T47D (cell line): ENCODE results near the gene PCDHA6.
"Not testable (repeated sequence)": the region's sequence is repeated elsewhere in the genome, so short reads cannot be mapped to it uniquely, and the experiment has no call there.

ENCODE experiments used
- DNase-seq, 2 experiments: peaks; one replicate each; pipeline versions ENCODE4 v3.0.0 to v3.0.0-alpha.2; 2011 to 2012; ENCODE audit warnings: low read depth in 1 of 2, low spot score in 1 of 2
- JUND ChIP-seq: IDR thresholded peaks from 2 replicates; pipeline ENCODE4 v1.6.1; 2012; ENCODE audit warnings: low read depth
- in situ Hi-C: cut with HindIII; loops from 2 replicates; pipeline ENCODE4 v1.10.0; 2016; ENCODE audit warnings: low sequenced_read_pairs, low pct_unique_long_range_greater_than_20kb

PCDHA6 gene

GRCh38 chr5:140857177-140857986, 29.6 kb downstream of the PCDHA6 start:
- in situ Hi-C loops = no loop called here
- TF ChIP-seq JUND = no peak
- DNase-seq = no peak

DNA sequence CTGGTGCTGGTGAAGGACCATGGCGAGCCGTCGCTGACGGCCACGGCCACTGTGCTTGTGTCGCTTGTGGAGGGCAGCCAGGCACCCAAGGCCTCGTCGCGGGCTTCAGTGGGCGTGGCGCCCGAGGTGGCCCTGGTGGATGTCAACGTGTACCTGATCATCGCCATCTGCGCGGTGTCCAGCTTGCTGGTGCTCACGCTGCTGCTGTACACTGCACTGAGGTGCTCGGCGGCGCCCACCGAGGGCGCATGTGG, 30.2 kb downstream of the PCDHA6 start:
- in situ Hi-C loops = no loop called here
- no peak for TF ChIP-seq JUND

DNA sequence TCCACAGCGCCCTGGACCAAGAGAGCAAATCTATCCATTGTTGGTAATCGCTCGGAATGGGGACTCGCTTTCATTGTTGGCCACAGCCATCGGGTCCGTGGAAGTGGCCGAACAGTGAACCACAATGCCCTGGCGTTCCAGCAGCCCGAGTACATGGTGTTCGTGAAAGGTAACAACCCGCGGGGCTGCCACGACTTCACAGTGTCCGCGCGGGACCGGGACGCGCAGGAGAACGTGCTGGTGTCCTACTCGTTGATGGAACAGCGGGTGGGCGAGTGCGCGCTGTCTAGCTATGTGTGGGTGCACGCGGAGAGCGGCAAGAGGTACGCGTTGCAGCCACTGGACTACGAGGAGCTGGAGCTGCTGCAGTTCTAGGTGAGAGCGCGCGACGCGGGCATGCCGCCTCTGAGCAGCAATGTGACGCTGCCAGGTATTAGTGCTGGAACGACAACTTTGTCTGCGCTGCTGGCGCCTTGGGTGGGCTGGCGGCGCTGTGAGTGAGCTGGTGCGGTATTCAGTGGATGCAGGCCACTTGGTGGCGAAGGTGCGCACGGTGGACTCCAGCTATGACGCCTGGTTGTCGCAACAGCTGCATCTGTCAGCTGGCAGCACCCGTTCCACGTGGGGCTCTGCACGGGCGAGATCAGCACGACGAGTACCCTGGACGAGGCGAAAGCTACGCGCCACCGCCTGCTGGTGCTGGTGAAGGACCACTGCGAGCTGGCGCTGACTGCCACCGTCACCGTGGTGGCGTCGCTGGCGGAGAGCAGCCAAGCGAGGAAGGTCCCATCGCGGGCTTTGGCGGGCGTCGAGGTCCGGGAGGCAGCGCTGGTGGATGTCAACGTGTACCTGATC, 34.9 kb downstream of the PCDHA6 start:
- DNase-seq = no peak
- in situ Hi-C loops = no loop called here
- TF ChIP-seq JUND = no peak

More for the DNA sequence above, 30.2 kb downstream of the PCDHA6 start:
- DNase-seq = no peak

DNA sequence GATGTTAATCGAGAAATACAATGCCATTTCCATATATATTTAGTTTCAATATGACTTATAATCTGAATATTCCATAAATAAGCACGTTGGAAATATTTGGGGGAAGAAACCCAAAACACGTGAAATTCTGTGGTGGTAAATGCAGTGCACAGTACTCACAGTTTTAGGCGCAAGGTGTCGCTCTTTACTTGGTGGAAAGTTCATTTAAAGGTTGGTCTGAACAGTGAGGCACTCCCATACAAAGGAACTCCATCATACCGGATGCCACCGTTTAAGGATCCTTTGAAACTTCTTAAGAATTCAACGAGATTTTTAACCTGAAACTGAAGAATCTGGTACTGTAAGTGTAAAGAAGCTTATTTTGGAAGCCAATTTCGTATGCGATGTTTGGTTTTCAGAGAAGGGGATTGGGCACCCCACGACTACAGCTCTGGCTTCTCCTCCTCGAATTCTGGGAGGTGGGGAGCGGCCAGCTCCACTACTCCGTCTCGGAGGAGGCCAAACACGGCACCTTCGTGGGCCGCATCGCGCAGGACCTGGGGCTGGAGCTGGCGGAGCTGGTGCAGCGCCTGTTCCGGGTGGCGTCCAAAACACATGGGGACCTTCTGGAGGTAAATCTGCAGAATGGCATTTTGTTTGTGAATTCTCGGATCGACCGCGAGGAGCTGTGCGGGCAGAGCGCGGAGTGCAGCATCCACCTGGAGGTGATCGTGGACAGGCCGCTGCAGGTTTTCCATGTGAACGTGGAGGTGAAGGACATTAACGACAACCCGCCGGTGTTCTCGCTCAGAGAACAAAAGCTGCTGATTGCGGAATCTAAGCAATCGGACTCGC, 41.2 kb downstream of the PCDHA6 start, which contains the start of gene PCDHA11:
PCDHA11 (plus strand) TSS at position 237 of the 834 bp plus-strand sequence; CDS start at position 384, 147 bp downstream.
- DNase-seq = peak; percentile 87 to 88
- TF ChIP-seq JUND = no peak
- in situ Hi-C loops = no loop called here

GRCh38 chr5:140869555-140869886, 41.8 kb downstream of the PCDHA6 start:
- in situ Hi-C loops = no loop called here
- peak in 1 of 2 experiments; percentile 89 for DNase-seq
- no peak for TF ChIP-seq JUND

DNA sequence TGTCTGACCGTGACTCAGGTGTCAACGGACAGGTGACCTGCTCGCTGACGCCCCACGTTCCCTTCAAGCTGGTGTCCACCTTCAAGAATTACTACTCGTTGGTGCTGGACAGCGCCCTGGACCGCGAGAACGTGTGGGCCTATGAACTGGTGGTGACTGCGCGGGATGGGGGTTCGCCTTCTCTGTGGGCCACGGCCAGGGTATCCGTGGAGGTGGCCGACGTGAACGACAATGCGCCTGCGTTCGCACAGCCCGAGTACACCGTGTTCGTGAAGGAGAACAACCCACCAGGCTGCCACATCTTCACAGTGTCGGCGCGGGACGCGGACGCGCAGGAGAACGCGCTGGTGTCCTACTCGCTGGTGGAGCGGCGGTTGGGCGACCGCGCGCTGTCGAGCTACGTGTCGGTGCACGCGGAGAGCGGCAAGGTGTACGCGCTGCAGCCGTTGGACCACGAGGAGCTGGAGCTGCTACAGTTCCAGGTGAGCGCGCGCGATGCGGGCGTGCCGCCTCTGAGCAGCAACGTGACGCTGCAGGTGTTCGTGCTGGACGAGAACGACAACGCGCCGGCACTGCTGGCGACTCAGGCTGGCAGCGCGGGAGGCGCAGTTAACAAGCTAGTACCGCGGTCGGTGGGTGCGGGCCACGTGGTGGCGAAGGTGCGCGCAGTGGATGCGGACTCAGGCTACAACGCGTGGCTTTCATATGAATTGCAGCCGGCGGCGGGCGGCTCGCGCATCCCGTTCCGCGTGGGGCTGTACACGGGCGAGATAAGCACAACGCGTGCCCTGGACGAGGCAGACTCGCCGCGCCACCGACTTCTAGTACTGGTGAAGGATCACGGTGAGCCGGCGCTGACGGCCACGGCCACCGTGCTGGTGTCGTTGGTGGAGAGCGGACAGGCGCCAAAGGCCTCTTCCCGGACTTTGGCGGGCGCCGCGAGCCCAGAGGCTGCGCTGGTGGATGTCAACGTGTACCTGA, 42.8 kb downstream of the PCDHA6 start:
- no peak for TF ChIP-seq JUND
- in situ Hi-C loops = no loop called here
- DNase-seq = no peak

GRCh38 chr5:140875085-140876065, 47.6 kb downstream of the PCDHA6 start, which contains the start of gene PCDHA12:
Gene PCDHA12 (plus strand): TSS chr5:140875308. CDS start chr5:140875473, 165 bp downstream.
- in situ Hi-C loops = no loop called here
- DNase-seq = peak in 1 of 2 experiments; percentile 18
- TF ChIP-seq JUND = no peak

GRCh38 chr5:140876541-140877261, 48.9 kb downstream of the PCDHA6 start:
- in situ Hi-C loops, DNase-seq: not testable (repeated sequence)

DNA sequence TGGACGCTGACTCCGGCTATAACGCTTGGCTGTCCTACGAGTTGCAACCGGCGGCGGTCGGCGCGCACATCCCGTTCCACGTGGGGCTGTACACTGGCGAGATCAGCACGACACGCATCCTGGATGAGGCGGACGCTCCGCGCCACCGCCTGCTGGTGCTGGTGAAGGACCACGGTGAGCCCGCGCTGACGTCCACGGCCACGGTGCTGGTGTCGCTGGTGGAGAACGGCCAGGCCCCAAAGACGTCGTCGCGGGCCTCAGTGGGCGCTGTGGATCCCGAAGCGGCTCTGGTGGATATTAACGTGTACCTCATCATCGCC, 49.5 kb downstream of the PCDHA6 start:
- no peak for DNase-seq
- TF ChIP-seq JUND = no peak
- in situ Hi-C loops = no loop called here
